HFF-Myc (cell line): ENCODE data around the gene LYSMD1.

Source experiments
- DNase-seq: peaks from one replicate; pipeline ENCODE4 v3.0.0-alpha.2; 2011; ENCODE audit warnings: low read depth; ENCODE audit errors: extremely low read depth
- H3K4me3 ChIP-seq: replicated peaks from 2 replicates; pipeline ENCODE4 v1.5.1; 2011; ENCODE audit warnings: low read depth, mild to moderate bottlenecking, control low read depth, low read length
- TF ChIP-seq, protein P1 (sequence below): IDR thresholded peaks from 2 replicates; pipeline ENCODE4 v1.5.1; 2012; ENCODE audit warnings: mild to moderate bottlenecking, low read depth, low read length, control low read depth; ENCODE audit errors: missing control alignments

Gene LYSMD1

DNA sequence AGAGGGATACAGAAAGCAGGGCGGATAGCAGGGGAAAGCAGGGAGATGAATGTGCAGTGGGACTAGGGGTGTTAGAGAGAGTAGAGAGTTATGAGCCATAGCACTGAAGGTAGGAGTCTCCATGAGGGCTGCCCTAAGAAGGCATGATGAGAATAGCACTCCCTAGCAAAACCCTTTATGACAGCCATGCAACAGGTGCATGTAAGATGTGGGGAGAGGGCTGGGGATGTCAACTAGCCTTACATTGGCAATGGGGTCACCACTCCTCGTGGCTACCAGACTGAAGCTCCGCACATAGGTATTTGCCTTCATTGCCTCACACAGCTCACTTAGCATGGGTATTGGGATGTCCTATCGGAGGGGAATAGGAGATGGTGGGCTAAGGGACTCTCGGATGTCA, 5.5 kb upstream of the LYSMD1 start:
- TF ChIP-seq, protein P1, sequence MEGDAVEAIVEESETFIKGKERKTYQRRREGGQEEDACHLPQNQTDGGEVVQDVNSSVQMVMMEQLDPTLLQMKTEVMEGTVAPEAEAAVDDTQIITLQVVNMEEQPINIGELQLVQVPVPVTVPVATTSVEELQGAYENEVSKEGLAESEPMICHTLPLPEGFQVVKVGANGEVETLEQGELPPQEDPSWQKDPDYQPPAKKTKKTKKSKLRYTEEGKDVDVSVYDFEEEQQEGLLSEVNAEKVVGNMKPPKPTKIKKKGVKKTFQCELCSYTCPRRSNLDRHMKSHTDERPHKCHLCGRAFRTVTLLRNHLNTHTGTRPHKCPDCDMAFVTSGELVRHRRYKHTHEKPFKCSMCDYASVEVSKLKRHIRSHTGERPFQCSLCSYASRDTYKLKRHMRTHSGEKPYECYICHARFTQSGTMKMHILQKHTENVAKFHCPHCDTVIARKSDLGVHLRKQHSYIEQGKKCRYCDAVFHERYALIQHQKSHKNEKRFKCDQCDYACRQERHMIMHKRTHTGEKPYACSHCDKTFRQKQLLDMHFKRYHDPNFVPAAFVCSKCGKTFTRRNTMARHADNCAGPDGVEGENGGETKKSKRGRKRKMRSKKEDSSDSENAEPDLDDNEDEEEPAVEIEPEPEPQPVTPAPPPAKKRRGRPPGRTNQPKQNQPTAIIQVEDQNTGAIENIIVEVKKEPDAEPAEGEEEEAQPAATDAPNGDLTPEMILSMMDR, result no peak
- DNase-seq, result no peak
- no peak overlapping the region for H3K4me3 ChIP-seq

DNA sequence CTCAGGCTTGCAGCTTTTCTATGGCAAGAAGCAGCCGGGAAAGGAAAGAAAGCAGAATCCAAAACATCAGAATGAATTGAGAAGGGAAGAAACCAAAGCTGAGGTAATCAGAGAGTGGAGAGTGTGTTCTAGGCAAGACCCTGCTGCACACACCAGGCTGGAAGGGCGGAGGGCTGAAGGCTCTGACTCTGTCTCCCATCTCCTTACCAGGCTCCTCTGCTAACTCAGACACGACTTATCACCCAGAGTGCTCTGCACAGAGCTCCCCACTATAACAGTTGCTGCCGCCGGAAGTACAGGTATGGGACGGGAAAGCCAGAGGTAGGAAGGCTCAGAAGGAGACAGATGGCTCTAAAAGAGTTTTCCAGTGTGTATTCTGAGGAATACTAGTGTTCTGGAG, 1.4 kb upstream of the LYSMD1 start:
- TF ChIP-seq, protein P1, result no peak
- peak overlapping the region; percentile 100 for H3K4me3 ChIP-seq
- no peak for DNase-seq

DNA sequence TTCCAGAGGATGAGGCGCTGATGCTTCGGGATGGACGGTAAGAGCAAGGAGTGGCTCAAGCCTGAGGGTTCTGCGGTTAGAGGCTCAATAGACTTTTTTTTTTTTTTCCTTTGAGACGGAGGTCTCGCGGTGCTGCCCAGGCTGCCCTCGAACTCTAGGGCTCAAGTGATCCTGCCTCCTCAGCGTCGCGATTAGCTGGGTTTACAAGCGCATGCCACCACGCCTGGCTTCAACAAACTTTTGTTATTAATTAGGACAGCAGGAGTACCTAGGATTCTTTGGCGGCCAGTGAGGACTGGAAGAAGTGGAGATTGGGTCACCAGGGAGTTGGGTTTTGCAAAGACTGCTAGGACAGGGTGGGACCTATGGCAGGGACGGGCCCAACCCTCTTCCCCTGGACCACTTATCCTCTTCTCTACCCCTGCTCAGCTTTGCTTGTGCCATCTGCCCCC, 829 bp upstream of the LYSMD1 start:
- no peak for DNase-seq
- TF ChIP-seq, protein P1, result no peak
- H3K4me3 ChIP-seq, result peak overlapping the region; percentile 100

DNA sequence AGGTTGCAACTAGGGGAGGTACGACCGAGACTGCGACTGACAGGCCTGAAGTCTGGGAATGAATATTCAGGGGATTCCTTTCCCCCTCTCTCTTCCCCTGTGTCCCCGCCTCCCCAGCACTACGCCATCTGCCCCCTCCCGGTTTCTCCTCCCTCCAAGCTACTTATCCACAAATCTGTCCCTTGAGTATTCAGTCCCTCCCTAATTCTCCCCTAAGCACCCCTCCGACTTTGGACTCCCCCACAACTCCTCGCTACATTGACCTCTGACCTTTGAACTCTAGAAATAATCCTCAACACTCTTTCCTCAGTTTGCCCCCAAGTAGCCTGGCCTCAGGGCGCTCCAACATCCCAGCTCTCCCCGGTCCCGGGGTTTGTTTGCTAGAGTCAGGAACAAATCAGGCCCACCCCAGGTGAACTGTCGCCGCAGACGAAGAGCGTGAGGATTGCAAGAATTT, 393 bp downstream of the LYSMD1 start:
- H3K4me3 ChIP-seq, result peak overlapping the region; percentile 100
- DNase-seq, result no peak
- TF ChIP-seq, protein P1, result no peak

DNA sequence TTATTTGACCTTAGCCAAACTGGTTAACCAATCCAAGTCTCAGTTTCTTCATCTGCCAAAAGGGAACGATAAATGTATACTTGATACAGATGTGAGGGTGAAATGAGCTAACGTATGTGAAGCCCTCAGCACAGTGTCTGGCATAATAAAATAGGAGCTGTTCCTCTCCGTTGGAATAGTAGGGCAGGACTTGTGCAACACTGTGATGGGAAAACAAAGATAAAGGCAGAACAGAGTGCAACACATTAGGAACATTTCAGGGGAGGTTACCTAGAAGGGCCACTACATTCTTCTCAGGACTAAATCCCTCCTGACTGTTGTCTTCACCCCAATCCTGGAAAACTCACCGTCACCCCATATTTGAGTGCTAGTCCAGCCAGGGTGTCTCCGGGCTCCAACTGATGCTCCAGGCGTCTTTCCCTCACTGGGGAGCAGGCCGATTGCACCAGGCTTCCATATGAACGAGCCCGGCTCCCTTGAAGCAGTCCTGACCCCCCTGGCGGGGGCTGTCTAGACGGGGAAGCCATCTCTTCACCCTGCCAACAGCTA, 896 bp downstream of the LYSMD1 start:
- no peak for DNase-seq
- TF ChIP-seq, protein P1, result no peak
- peak overlapping the region; percentile 100 for H3K4me3 ChIP-seq

DNA sequence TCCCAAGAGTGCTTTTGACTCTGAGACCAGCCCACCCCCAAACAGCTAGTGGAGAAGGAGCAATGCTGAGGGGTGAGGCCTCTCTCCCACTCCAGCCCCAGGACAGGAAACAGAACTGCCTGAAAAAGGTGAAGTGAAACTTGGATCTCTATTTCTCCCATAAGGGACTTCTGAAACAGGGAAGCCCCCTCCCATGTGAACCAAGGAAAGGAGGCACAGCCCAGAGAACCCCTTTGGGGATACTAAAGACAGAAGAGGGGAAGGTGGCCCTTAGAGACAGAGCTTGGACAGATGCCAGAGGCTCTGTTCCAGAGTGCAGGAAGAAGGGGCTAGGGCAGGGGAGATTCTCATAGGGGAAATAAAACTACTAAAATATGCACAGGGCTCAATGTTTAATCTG, 6.3 kb downstream of the LYSMD1 start:
- TF ChIP-seq, protein P1, result no peak
- no peak for DNase-seq
- no peak overlapping the region for H3K4me3 ChIP-seq

DNA sequence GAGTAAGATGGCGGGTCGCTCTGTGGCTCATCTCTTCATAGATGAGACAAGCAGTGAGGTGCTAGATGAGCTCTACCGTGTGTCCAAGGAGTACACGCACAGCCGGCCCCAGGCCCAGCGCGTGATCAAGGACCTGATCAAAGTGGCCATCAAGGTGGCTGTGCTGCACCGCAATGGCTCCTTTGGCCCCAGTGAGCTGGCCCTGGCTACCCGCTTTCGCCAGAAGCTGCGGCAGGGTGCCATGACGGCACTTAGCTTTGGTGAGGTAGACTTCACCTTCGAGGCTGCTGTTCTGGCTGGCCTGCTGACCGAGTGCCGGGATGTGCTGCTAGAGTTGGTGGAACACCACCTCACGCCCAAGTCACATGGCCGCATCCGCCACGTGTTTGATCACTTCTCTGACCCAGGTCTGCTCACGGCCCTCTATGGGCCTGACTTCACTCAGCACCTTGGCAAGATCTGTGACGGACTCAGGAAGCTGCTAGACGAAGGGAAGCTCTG, 6.9 kb downstream of the LYSMD1 start:
- TF ChIP-seq, protein P1, result no peak
- no peak overlapping the region for H3K4me3 ChIP-seq
- no peak for DNase-seq
